Lung (tissue), 12 donors: ENCODE results near the gene CALML6. TPM values are rescaled to one million over a fixed set of nuclear protein-coding genes. Genes with fewer than 3 reads are reported as not detected.
"Not testable (repeated sequence)": the region's sequence is repeated elsewhere in the genome, so short reads cannot be mapped to it uniquely, and the experiment has no call there.

Experiments used
- ATAC-seq: fragments of 200-7000 bp; cut with Tn5 transposase; one replicate; pipeline ENCODE4 v1.9.1; 2020; ENCODE audit warnings: moderate number of reproducible peaks; ENCODE audit not compliant: insufficient read depth, low FRiP score
- DNase-seq, 3 donors: peaks; one replicate each; pipeline ENCODE4 v3.0.0-alpha.2; 2013 to 2017
- H3K27ac ChIP-seq, 2 donors: one replicate each; pipeline ENCODE4 v1.5.1; 2013; ENCODE audit warnings: mild to moderate bottlenecking in 2 of 2, moderate library complexity in 2 of 2, control low read depth in 1 of 2, inconsistent platforms in 1 of 2, low read depth in 1 of 2, low read length in 1 of 2
- H3K27me3 ChIP-seq, 3 donors: one replicate each; pipeline ENCODE4 v1.5.1; 2013; ENCODE audit warnings: low read length in 2 of 3; ENCODE audit not compliant: control insufficient read depth in 3 of 3, insufficient read depth in 3 of 3
- H3K36me3 ChIP-seq, 4 donors: one replicate each; pipeline ENCODE4 v1.5.1; 2013; ENCODE audit warnings: low read length in 4 of 4, mild to moderate bottlenecking in 1 of 4, moderate library complexity in 1 of 4; ENCODE audit not compliant: control insufficient read depth in 4 of 4, insufficient read depth in 4 of 4
- H3K4me1 ChIP-seq, 5 donors: one replicate each; pipeline ENCODE4 v1.5.1; 2013; ENCODE audit warnings: low read length in 5 of 5, mild to moderate bottlenecking in 2 of 5, moderate library complexity in 1 of 5; ENCODE audit not compliant: control insufficient read depth in 5 of 5, insufficient read depth in 5 of 5
- H3K4me3 ChIP-seq: one replicate; pipeline ENCODE4 v1.5.1; 2013; ENCODE audit warnings: mild to moderate bottlenecking, control low read depth, moderate library complexity
- H3K9ac ChIP-seq, 2 donors: one replicate each; pipeline ENCODE4 v1.5.1; 2013; ENCODE audit warnings: low read length in 2 of 2, control low read depth in 1 of 2; ENCODE audit not compliant: insufficient read depth in 1 of 2
- H3K9me3 ChIP-seq, 4 donors: one replicate each; pipeline ENCODE4 v1.5.1; 2013; ENCODE audit warnings: low read length in 3 of 4, mild to moderate bottlenecking in 1 of 4, moderate library complexity in 1 of 4; ENCODE audit not compliant: control insufficient read depth in 4 of 4, insufficient read depth in 3 of 4
- WGBS, 2 donors: extraction: QIAGEN DNeasy Blood & Tissue Kit; methylation state at CpG; one replicate each; pipeline ENCODE4 v1.1.7; 2013; 5-methylcytosine and 5-hydroxymethylcytosine counted together
- polyA plus RNA-seq, 2 donors: library from polyadenylated mRNA; stranded (reverse); fragments of 200-250 nt; gene quantifications; one replicate each; pipeline ENCODE4 v1.2.1, GENCODE V29; 2013
- total RNA-seq, 2 donors: library from RNA; depleted of rRNA in 1 of 2; stranded (reverse); fragments of >200 nt in 1 of 2; gene quantifications; one replicate each; pipeline ENCODE4 v1.2.1, GENCODE V29; 2014 to 2021
- TF ChIP-seq, protein P1 (sequence below): IDR thresholded peaks from 2 replicates; pipeline ENCODE4 v1.5.1; 2012; ENCODE audit warnings: mild to moderate bottlenecking; ENCODE audit errors: control extremely low read depth, extremely low read depth
- donor health status: control.
- donor health status: control.
- donor health status: Bipolar disorder and iron deficiency.
- donor health status: healthy.
- donor health status: DM: yes; HTN: yes; CAD: no.

Gene CALML6
- total and polyA plus RNA-seq, 4 donors: 0.11 to 0.55 (median 0.34) TPM

- ATAC-seq (no peak), DNase-seq (no peak)
- peaks cover 0 to 12% (median 2%) of the 10 kb centered on the region in 4 donors for H3K36me3 ChIP-seq
- H3K9me3 ChIP-seq: no peaks in the 10 kb centered on the region
- 59 to 68% methylated on average over 13 of the region's 13 CpGs for WGBS, 2 donors
- TF ChIP-seq, protein P1, sequence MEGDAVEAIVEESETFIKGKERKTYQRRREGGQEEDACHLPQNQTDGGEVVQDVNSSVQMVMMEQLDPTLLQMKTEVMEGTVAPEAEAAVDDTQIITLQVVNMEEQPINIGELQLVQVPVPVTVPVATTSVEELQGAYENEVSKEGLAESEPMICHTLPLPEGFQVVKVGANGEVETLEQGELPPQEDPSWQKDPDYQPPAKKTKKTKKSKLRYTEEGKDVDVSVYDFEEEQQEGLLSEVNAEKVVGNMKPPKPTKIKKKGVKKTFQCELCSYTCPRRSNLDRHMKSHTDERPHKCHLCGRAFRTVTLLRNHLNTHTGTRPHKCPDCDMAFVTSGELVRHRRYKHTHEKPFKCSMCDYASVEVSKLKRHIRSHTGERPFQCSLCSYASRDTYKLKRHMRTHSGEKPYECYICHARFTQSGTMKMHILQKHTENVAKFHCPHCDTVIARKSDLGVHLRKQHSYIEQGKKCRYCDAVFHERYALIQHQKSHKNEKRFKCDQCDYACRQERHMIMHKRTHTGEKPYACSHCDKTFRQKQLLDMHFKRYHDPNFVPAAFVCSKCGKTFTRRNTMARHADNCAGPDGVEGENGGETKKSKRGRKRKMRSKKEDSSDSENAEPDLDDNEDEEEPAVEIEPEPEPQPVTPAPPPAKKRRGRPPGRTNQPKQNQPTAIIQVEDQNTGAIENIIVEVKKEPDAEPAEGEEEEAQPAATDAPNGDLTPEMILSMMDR: no peak
- peaks cover 0 to 31% (median 6%) of the 10 kb centered on the region in 5 donors for H3K4me1 ChIP-seq
- no peak overlapping the region for H3K4me3 ChIP-seq
- no peaks in the 10 kb centered on the region for H3K27me3 ChIP-seq
- H3K9ac ChIP-seq: no peak overlapping the region
- H3K27ac ChIP-seq: no peak overlapping the region
Observed at GRCh38 chr1:1880617-1881312, 34.3 kb upstream of the CALML6 start.

- DNase-seq (no peak), ATAC-seq (no peak)
- TF ChIP-seq, protein P1: no peak
- Histone ChIP-seq H3K4me3 (no peak overlapping the region), H3K27me3 (no peaks in the 10 kb centered on the region), H3K9ac (no peak overlapping the region), H3K27ac (no peak overlapping the region), H3K4me1 (peaks cover 0 to 27% (median 6%) of the 10 kb centered on the region in 5 donors), H3K36me3 (peaks cover 0 to 6% (median 1%) of the 10 kb centered on the region in 4 donors), H3K9me3 (no peaks in the 10 kb centered on the region)
- 77 to 87% methylated on average over 6 of the region's 6 CpGs for WGBS, 2 donors
Observed at GRCh38 chr1:1881727-1882126, 33.3 kb upstream of the CALML6 start.

- no peak for DNase-seq
- Histone ChIP-seq H3K27ac (no peak overlapping the region), H3K9me3 (no peaks in the 10 kb centered on the region), H3K9ac (peak overlapping the region in 1 of 2 donors; percentile 38), H3K4me3 (no peak overlapping the region), H3K36me3 (peaks cover 0 to 5% (median 2%) of the 10 kb centered on the region in 4 donors), H3K4me1 (peaks cover 0 to 27% (median 6%) of the 10 kb centered on the region in 5 donors), H3K27me3 (no peaks in the 10 kb centered on the region)
- WGBS, 2 donors: 48 to 53% methylated on average over 4 of the region's 4 CpGs
- TF ChIP-seq, protein P1: no peak
- no peak for ATAC-seq
Observed at GRCh38 chr1:1883092-1883873, 31.8 kb upstream of the CALML6 start.

DNA sequence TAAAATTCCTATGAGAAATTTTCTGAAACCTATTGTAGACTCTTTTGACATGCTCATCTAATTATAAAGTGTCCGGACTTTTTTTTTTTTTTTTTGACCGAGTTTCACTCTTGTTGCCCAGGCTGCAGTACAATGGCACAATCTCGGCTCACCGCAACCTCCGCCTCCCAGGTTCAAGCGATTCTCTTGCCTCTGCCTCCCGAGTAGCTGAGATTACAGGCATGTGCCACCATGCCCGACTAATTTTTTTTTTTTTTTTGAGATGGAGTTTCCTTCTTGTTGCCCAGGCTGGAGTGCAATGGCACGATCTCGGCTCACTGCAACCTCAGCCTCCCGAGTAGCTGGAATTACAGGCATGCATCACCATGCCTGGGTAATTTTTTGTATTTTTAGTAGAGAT lies 31.2 kb upstream of the CALML6 start:
- H3K4me1 ChIP-seq: peaks cover 0 to 26% (median 8%) of the 10 kb centered on the region in 5 donors
- H3K27ac ChIP-seq: not testable (repeated sequence)

More for the DNA sequence above, 31.2 kb upstream of the CALML6 start:
- H3K27me3 ChIP-seq, ATAC-seq, H3K9me3 ChIP-seq, H3K4me3 ChIP-seq, DNase-seq, H3K36me3 ChIP-seq: not testable (repeated sequence)
- 74 to 85% methylated on average over 11 of the region's 11 CpGs for WGBS, 2 donors
- peak overlapping the region in 1 of 2 donors; percentile 38 for H3K9ac ChIP-seq
